IgD-negative memory B cell (primary cell): ENCODE measurements around the gene SMPD4. TPM values are rescaled to one million over a fixed set of nuclear protein-coding genes. Genes with fewer than 3 reads are reported as not detected.

Source experiments
- polyA plus RNA-seq: library from polyadenylated mRNA; unstranded; fragments of 300-500 nt; fragmentation: Illumina TruSeq; gene quantifications from one replicate; pipeline ENCODE4 v1.2.3, GENCODE V29; 2021

The SMPD4 gene
- polyA plus RNA-seq, 1 donor from 2014 or later = 43.3 TPM

Other genes starting within 250 kb of the SMPD4 start
- gene RAB6C, start 201.9 kb downstream of the SMPD4 start, polyA plus RNA-seq = not detected
- gene POTEF, start 52.4 kb downstream of the SMPD4 start, polyA plus RNA-seq = not detected
- gene CCDC74B, start 36.5 kb downstream of the SMPD4 start, polyA plus RNA-seq = not detected
- gene MZT2B, start 660 bp upstream of the SMPD4 start, polyA plus RNA-seq = 168 TPM
- not detected for gene TUBA3E, start 16.8 kb upstream of the SMPD4 start, polyA plus RNA-seq
- gene IMP4, start 161.3 kb upstream of the SMPD4 start, polyA plus RNA-seq = 102 TPM
- gene PTPN18, start 174.5 kb upstream of the SMPD4 start, polyA plus RNA-seq = 124 TPM